SU-DHL-6 (cell line): ENCODE data around the gene ZNRF1.

ENCODE experiments used
- CTCF ChIP-seq: fragments of 200-600 bp; sonication (generic); IDR thresholded peaks from one replicate; pipeline ENCODE4 v1.5.1; 2017; ENCODE audit warnings: antibody characterized with exemption, mild to moderate bottlenecking, low read length, moderate library complexity; ENCODE audit not compliant: insufficient read depth, poor library complexity, severe bottlenecking
- EZH2phosphoT487 ChIP-seq: fragments of 200-600 bp; sonication (generic), shearing (Covaris generic); conservative IDR thresholded peaks from 2 replicates; pipeline ENCODE4 v1.6.1; 2018; ENCODE audit warnings: mild to moderate bottlenecking, antibody characterized with exemption, low read length, moderate library complexity, mixed read lengths

GRCh38 chr16:75081179-75081859 lies 82.5 kb downstream of the ZNRF1 start:
- TF ChIP-seq CTCF, result no peak
- no peak for TF ChIP-seq EZH2phosphoT487
